HK-2 (cell line): Measurements from ENCODE around the gene DUS2.
"Not testable (repeated sequence)": the region's sequence is repeated elsewhere in the genome, so short reads cannot be mapped to it uniquely, and the experiment has no call there.

Source experiments
- DNase-seq: peaks from one replicate; pipeline ENCODE4 v3.0.0-alpha.2; 2018; ENCODE audit not compliant: unreplicated experiment

Gene DUS2

DNA sequence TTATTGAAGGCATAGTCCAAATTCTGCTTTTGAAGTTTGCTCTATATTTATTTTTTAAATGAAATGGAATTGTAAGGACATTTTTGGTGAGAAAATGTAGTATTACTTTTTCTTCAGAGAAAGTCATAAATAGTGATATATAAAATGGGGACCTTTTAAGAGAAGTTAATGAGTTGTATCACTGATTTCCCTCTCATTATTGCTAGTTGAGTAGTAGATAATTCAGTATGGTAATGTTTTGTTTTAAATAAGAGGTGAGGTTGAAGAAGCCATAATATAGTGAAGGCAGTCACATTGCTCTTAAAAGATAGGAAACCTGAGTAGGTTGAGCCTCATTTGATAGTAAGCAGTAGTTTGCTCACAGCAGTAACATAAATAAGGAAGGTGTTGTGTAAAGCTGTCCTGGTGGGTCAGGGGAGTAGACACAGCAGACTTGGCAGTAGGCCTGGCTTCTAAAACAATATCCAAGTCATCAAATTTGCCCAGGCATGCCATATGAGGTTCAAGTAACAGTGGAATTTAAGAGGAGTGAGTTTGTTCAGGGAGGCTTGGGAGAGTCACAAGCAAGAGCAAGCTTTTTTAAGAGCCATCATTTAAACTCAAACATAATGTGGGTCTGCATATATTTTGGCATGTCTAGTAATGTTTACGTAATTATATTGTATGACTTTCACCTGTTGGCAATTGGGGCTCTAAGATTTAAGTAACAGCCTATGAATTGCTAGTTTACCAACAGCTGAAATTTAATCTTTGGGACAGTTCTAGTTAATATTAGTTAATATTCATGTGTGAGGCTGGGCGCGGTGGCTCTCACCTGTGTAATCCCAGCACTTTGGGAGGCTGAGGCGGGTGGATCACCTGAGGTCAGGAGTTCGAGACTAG lies 68.5 kb downstream of the DUS2 start:
- no peak for DNase-seq

DNA sequence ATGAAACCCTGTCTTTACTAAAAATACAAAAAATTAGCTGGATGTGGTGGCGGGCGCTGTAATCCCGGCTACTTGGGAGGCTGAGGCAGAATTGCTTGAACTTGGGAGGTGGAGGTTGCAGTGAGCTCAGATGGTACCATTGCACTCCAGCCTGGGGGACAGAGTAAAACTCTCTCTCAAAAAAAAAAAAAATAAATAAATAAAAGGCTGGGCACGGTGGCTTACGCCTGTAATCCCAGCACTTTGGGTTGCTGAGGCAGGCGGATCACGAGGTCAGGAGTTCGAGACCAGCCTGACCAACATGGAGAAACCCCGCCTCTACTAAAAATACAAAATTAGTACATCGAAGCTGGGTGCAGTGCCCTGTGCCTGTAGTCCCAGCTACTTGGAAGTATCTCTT lies 69.2 kb downstream of the DUS2 start:
- not testable (repeated sequence) for DNase-seq

DNA sequence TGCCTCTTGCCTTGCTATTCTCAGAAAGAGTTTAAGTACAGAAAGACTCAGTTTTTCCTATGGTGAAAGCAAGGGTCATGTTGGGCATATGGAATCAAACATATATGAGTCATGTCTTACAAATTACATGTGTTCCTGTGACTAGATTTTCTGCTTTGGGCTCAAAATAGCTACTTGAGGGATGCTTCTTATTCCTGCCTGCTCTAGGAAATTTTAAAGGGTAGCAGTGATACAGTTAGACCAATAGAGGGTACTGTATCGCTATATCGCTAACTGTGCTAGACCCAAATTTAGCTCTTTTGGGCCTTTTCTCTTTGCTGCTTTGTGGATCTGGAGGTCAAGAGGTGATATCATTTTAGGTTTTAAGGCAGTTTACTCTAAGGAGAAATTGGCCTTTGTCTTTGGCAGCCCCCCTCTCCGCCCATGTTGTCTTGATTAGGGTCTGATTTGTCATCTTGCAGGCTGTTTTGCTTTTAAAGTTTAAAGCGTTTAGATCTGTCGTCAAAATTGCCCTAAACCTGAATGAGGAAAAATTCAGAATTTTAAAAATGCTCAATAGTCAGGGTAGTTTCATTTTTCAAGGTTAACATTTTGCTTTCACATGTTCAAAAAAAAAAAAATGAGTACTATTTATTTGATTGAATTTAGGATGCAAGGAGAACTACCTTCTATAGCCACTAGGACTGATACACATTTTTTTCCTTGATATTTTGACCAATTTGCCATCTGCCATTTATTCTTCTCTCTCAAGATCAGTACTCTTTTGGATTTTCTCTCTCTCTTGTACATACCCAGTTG lies 70.9 kb downstream of the DUS2 start:
- no peak for DNase-seq

DNA sequence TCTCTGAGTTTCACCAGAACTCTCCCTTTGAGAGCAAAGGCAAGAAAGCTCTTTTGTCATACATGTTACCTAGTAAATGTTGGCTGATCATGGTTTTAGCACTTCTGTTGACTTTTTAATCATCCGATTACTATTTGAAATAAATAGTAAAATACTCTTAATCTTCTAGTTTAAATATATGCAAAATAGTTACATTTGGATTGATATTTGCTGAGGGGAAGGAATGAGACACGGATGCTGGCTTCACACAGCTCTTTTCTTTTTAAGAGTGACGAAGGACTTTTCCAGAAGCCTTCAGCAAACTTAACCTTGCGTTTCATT lies 71.5 kb downstream of the DUS2 start:
- no peak for DNase-seq

DNA sequence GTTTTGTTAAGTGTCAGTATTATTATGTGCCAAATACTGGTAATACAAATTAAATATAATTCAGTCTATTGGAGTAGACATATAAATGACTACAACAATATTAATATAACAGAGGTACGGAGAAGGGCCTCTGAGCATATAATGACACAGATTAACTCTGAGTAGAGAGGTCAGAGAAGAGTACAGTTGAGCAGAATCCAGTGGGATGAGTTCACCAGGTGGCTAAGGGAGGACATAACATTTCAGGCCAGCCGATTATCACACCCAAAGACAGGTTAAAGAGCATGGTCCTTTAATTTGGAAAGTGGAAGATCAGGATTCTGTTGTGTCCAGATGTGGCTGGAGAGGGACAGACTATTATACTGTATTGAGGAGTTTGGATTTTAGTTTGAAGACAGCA lies 73.4 kb downstream of the DUS2 start:
- DNase-seq: no peak

DNA sequence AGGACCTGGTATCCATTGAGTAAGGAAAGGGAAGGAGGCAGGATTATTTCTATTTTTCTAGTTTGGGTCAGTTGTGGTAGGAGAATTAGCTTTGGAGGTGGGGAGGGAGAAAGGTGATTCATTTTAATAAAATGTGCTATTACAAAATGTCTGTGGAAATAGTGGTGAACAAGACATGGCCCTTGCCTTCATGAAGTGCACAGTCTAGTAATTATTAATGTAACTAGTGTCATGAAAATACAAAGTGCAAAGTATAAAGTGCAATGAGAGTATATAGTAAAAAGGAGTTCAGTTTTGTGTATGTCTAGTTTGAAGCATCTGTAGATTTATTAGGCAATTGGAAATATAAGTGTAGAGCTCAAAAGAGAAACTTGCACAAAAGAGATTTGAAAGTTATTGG lies 74.0 kb downstream of the DUS2 start:
- DNase-seq: no peak

DNA sequence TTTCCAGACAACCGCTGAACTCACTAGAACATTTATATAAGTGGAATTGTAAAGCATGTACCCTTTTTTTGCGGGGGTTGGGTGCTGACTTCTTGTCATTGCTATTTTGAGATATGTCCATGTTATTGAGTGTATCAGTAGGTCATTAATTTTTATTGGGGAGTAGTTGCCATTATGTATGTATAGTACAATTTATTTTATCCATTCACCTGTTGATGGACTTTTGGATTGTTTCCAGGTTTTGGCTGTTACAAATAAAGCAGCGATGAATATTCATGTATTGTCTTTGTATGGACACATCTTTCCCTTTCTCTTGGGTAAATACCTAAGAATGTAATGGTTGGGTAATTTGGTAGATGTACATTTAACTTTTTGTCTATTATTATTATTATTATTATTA lies 74.8 kb downstream of the DUS2 start:
- no peak for DNase-seq

DNA sequence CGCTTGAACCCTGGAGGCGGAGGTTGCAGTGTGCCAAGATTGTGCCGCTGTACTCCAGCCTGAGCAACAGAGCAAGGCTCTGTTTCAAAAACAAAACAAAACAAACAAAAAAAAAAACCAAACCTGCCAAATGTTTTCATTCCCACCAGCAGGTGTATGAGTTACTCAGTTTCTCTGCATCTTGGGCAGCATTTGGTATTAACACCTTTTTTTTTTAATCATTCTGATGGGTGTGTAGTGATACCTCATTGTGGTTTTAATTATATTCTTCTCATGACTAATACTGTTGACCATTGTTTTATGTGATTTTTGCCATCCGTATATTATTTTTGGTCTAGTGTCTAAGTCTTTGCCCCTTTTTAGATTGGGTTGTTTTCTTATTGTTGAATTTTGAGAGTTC lies 77.4 kb downstream of the DUS2 start:
- no peak for DNase-seq

DNA sequence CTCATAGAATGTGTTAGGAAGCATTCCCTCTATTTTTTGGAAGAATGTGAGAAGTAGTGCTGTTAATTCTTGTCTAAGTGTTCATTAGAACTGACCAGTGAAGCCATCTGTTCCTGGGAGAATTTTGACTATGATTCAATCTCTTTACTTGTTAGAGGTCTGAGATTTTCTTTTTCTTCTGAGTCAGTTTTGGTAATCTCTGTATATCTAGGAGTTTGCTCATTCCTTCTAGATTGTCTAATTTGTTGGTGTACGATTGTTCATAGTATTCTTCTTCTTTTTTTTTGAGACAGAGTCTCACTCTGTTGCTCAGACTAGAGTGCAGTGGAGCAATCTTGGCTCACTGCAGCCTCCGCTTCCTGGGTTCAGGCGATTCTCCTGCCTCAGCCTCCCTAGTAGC lies 82.5 kb downstream of the DUS2 start:
- DNase-seq: no peak

DNA sequence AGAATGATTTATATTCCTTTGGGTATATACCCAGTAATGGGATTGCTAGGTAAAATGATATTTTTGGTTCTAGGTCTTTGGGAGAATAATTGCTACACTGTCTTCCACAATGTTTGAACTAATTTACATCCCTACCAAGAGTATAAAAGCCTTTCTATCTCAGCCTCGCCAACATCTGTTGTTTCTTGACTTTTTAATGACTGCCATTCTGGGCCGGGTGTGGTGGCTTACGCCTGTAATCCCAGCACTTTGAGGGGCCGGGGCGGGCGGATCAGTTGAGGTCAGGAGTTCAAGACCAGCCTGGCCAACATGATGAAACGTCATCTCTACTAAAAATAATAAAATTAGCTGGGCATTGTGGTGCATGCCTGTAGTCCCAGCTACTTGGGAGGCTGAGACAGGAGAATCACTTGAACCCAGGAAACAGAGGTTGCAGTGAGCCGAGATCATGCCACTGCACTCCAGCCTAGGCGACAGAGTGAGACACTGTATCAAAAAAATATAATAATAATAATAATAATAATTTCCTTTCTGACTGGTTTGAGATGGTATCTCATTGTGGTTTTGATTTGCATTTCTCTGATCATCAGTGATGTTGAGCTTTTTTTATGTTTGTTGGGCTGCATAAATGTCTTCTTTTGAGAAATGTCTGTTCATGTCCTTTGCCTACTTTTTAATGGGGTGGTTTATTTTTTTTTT lies 84.3 kb downstream of the DUS2 start:
- DNase-seq: not testable (repeated sequence)

DNA sequence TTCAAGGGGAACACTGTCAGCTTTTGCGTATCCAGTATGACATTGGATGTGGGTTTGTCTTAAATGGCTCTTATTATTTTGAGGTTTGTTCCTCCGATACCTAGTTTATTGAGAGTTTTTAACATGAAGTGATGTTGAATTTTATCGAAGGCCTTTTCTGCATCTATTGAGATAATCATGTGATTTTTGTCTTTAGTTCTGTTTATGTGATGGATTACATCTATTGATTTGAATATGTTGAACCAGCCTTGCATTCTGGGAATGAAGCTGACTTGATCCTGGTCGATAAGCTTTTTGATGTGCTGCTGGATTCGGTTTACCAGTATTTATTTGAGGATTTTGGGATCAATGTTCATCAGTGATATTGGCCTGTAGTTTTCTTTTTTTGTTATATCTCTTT lies 86.1 kb downstream of the DUS2 start:
- not testable (repeated sequence) for DNase-seq

DNA sequence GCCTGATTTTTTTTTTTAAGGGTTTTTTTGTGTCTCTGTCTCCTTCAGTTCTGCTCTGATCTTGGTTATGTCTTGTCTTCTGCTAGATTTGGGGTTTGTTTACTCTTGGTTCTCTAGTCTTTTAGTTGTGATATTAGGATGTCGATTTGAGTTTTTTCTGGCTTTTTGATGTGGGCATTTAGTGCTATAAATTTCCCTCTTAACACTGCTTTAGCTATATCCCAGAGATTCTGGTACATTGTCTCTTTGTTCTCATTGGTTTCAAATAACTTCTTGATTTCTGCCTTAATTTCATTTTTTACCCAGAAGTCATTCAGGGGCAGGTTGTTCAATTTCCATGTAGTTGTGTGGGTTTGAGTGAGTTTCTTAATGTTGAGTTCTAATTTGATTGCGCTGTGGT lies 87.5 kb downstream of the DUS2 start:
- not testable (repeated sequence) for DNase-seq

DNA sequence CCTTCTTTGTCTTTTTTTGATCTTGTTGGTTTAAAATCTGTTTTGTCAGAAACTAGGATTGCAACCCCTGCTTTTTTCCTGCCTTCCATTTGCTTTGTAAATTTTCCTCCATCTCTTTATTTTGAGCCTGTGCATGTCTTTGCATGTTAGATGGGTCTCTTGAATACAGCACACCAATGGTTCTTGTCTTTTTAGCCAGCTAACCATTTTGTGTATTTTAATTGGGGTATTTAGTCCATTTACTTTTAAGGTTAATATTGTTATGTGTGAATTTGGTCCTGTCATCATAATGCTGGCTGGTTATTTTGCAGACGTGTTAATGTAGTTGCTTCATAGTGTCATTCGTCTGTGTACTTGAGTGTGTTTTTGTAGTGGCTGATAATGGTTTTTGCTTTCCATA lies 88.3 kb downstream of the DUS2 start:
- no peak for DNase-seq

DNA sequence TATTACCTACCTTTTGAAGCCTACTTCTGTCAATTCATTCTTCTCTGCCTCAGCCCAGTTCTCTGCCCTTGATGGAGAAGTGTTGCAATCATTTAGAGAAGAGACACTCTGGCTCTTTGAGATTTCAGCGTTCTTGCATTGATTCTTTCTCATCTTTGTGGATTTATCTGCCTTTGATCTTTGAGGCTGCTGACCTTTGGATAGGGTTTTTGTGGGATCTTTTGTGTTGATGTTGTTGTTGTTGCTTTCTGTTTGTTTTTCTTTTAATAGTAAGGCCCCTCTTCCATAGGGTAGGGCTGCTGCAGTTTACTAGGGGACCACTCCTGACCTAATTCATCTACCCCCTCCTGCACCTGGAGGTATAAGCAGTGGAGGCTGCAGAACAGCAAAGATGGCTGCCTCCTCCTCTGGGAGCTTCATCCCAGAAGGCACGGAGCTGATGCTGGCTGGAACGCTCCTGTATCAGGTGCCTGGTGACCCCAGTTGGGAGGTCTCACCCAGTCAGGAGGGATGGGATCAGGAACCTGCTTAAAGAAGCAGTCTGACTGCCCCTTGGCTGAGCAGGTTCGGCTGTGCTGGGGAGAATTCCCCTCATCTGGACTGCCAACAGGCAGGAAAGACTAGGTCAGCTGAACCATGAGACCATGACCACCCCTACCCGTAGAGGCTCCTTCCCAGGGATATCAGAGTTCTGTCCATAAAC lies 90.1 kb downstream of the DUS2 start:
- no peak for DNase-seq

DNA sequence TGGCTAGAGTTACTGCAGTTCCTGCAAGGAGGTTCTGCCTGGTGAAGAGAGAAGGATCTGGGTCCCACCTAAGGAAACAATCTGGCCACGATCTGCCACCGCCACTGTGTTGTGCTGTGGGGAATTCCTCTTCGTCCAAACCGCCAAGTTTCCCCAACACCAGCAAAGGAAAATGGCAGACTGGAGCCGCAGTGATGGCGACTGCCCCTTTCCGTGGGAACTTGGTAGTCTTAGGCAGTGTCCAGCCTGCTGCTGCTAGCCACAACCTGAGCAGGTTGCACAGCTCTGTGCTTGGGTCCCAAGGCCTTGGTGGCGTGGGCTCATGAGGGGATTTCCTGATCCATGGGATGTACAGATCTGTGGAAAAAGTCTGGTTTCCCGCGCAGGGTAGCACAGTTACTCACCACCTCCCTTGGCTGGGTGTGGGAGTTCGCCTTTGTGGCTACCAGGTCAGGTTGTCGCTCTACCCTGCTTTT lies 90.7 kb downstream of the DUS2 start:
- no peak for DNase-seq

DNA sequence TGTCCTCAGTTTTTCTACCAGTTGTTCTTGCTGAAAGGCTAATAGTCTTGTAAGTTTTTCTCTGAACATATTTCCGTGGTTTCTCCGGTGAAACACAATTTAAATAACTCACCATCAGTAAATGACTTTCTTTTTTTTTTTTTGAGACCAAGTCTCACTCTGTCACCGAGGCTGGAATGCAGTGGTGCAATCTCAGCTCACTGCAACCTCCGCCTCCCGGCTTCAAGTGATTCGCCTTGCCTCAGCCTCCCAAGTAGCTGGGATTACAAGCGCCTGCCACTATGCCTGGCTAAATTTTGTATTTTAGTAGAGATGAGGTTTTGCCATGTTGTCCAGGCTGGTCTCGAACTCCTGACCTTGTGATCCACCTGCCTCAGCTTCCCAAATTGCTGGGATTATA lies 91.9 kb downstream of the DUS2 start:
- DNase-seq: not testable (repeated sequence)

DNA sequence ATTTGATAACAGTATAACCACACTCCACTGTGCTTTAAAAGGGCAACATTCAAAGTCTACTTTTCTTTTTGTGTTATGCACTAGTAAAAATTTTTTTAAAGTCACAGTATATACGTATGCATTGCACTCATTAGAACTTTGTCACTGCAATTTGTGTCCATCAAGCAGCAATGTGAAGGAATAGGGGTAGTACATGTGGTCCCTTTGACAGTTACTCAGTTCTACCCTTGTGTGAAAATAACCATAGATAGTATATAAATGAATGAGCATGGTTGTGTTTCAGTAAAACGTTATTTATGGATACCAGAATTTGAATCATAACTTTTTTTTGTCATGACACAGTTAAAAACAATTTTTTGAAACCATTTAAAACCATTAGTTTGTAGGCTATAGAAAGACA lies 92.8 kb downstream of the DUS2 start:
- no peak for DNase-seq

DNA sequence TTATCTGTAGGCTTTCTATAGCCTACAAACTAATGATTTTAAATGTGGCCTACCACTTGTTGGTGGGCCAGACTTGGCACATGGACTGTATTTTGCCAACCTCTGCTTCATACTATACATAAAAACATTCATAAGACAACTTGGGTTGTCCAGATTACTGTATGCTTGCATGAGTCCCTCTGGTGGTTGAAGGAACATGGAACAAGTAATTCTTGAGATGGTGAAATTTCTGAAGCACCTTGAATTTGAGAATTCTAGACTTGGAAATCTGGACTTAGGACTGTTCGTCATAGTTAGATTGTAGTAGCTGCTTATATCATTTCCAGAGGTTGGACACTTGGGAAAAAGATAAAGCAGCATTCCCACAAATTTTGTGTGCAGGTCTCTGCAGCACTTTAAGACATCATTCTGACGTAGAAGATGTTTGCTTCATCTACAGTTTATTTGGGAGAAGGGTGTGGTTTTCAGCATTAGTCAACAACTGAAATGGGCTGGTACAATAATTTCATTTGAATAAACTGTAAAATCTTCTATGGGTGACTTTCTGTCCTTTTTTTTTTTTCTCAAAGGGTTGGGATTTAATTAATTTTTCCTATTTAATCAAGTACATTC lies 93.3 kb downstream of the DUS2 start:
- DNase-seq: no peak

DNA sequence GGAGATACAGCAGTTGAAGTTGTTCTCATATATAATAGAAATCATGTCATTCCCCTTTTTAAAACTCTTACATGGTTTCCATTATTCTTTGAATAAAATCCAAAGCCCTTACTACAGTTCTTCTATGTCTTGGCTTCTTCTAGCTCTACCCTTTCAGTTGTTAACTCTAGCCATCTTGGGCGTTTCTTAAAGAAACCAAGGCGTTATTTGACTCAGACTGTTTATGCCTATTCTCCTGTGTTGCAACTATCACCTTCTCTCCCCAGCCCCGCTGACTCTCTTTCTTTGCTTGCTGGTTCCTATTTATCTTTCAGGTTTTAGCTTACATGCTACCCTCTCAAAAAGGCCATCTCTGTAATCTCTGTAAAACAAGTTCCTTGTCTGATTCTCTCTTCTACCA lies 94.8 kb downstream of the DUS2 start:
- DNase-seq: no peak

DNA sequence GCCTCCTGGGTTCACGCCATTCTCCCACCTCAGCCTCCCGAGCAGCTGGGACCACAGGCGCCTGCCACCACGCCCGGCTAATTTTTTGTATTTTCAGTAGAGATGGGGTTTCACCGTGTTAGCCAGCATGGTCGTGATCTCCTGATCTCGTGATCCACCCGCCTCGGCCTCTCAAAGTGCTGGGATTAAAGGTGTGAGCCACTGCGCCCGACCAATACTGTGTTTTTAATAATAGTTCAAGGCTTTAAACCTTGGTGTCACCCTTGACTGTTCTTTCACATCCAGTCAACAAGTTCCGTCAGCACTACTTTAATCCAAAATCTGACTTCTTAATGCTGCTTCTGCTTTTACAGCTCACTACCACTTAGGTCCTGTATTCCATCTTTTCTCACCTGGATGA lies 95.9 kb downstream of the DUS2 start:
- not testable (repeated sequence) for DNase-seq

DNA sequence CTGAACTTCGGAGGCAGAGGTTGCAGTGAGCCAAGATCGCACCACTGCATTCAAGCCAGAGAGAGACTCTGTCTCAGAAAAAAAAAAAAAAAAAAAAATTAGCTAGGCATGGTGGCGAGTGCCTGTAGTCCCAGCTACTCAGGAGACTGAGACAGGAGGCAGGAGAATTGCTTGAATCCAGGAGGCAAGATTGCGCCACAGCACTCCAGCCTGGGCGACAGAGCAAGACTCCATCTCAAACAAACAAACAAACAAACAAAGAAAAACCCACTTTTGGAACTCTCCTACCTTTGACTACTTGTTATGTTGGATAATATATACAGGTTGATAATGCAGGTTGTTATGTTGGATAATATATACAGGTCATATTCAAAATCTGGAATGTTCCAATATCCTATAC lies 97.4 kb downstream of the DUS2 start:
- DNase-seq: not testable (repeated sequence)
